NB4 (cell line): ENCODE results near the gene AGPAT3.

ENCODE experiments used
- DNase-seq: peaks from one replicate; pipeline ENCODE4 v3.0.0; 2010; ENCODE audit warnings: low read depth
- H3K4me3 ChIP-seq: one replicate; pipeline ENCODE4 v1.5.1; 2011; ENCODE audit warnings: mild to moderate bottlenecking, low read depth, low read length, moderate library complexity
- CTCF ChIP-seq: IDR thresholded peaks from one replicate; pipeline ENCODE4 v1.5.1; 2012; ENCODE audit warnings: low read depth, low read length
- MAX ChIP-seq: IDR thresholded peaks from 2 replicates; pipeline ENCODE4 v1.6.1; 2011; ENCODE audit warnings: low read depth, low read length
- MYC ChIP-seq: IDR thresholded peaks from 2 replicates; pipeline ENCODE4 v1.6.1; 2011; ENCODE audit warnings: low read depth, low read length
- POLR2A ChIP-seq: IDR thresholded peaks from 2 replicates; pipeline ENCODE4 v1.6.1; 2011; ENCODE audit warnings: mild to moderate bottlenecking; ENCODE audit not compliant: insufficient read length; ENCODE audit errors: extremely low read depth

The AGPAT3 gene

DNA sequence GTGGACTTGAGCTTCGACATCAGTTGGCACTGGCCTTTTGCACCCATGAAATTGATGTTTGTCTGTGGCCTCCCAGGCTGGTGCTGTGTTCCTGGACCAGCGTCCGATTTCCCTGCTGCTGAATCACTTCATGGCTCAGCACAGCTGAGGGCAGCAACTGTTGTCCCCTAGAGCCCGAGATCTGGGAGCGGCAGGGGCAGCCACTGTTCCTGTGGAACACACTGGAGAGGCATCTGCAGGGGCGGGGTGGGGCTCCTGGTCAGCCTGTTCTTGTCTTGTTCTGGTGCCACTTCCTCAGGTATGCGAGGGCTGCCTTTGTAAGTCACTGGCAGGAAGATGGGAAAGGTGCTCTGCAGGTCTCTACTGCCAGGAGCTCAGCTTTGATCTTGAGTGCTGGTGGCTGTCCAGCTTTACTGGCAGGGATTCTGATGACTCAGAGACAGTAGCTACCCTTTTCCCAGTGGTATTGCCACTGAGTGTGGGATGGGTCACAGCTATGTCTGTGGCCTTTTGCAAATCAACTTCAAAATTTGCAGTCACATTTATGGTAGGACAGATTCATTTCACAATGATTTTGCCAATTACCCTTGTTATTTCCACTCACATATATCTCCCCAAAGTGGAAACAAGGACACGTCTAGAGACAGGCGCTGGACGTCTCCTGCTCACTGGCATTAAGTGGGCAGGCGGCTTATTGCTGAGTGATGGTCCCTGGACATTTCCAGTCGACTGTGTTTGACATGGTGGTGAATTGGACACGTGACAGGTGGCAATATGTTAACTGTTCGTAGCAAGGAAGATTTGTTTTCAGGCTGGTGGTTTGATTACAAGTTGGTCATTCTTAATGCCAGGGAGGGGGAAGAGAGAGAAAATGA is 15.3 kb downstream of the AGPAT3 start:
- H3K4me3 ChIP-seq = no peak overlapping the region
- TF ChIP-seq MAX = no peak
- no peak for TF ChIP-seq CTCF
- no peak for TF ChIP-seq POLR2A
- TF ChIP-seq MYC = no peak
- DNase-seq = peak; percentile 40

GRCh38 chr21:43881283-43881682 is 16.3 kb downstream of the AGPAT3 start:
- no peak for DNase-seq
- H3K4me3 ChIP-seq = no peak overlapping the region
- TF ChIP-seq MAX = no peak
- TF ChIP-seq MYC = no peak
- TF ChIP-seq CTCF = no peak
- TF ChIP-seq POLR2A = no peak

DNA sequence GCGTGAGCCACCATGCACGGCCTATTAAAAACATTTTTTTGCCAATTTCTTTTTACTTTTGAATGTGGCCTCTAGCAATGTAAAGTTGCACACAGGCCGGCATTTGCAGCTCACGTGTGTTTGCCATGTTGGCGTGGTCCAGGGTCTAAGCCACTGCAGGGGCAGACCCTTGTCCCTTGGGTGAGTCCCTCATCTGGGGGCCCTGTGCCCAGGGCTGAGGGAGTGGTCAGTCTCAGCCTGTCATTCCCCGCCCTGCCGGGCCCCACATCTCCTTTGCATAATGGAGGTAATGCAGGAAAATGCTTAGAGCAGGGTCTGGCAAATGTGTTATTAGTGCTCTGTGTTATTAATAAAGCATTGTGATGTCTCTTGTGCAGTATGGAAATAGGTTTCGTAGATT is 16.9 kb downstream of the AGPAT3 start:
- no peak for DNase-seq
- H3K4me3 ChIP-seq = no peak overlapping the region
- TF ChIP-seq MYC (no peak), CTCF (no peak), POLR2A (no peak), MAX (no peak)

DNA sequence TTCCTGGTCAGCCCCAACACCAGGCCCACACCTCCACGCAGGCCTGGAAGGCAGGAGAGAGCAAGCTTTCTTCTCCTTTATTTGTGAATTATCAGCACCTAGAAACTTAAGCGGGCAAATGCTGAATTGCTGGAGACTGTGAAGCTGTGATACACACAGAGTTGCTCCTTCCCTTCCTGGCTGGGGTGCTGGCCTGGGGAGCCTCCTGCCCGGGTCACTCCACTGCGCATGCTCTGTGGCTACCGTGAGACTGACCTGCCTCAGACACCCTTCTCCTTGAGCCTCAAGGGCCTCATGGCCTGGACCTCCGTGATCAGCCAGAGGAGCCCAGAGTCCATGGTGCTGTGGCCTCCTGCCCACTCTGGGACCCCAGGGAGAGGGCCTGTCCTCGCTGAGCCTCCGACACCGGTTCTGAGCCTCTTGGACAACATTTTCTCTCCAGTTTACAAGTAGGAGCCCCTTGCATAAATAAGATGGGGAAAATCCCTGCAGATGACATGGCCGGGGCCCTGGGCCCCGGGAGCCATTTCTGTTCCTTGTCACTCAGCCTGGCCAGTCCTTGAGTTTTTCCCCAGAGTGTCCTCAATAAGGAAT is 18.0 kb downstream of the AGPAT3 start:
- TF ChIP-seq MYC (no peak), MAX (no peak), CTCF (no peak), POLR2A (no peak)
- DNase-seq = no peak
- no peak overlapping the region for H3K4me3 ChIP-seq

- H3K4me3 ChIP-seq = no peak overlapping the region
- TF ChIP-seq POLR2A (no peak), MAX (no peak), CTCF (no peak), MYC (no peak)
- DNase-seq = peak; percentile 76
Measured at GRCh38 chr21:43884012-43884860, 19.2 kb downstream of the AGPAT3 start.
